Stimulated activated naive B cell treated with anti-CD40 and anti-IgM and Interleukin-4, amounts not matched to agents 10 μg/mL and 1 μg/mL and 100 μg/mL, for 72 hours (primary cell): ENCODE data around the gene UCK2.

Experiments used
- ATAC-seq, 2 donors: fragments of 150-1000 bp; cut with Tn5 transposase; replicated peaks; 2 replicates each; pipeline ENCODE4 v1.10.0; 2021; ENCODE audit warnings: moderate library complexity in 1 of 2
- DNase-seq: peaks from one replicate; pipeline ENCODE4 v3.0.0; 2021
- H3K27ac Mint-ChIP-seq: one replicate; pipeline ENCODE4 v1.8.0; 2022; ENCODE audit warnings: mild to moderate bottlenecking, mixed read lengths
- H3K27me3 Mint-ChIP-seq, 2 donors: one replicate each; pipeline ENCODE4 v1.8.0; 2022; ENCODE audit warnings: mixed read lengths in 2 of 2
- H3K36me3 Mint-ChIP-seq, 2 donors: one replicate each; pipeline ENCODE4 v1.8.0; 2022; ENCODE audit warnings: mixed read lengths in 2 of 2, mild to moderate bottlenecking in 1 of 2
- H3K4me1 Mint-ChIP-seq, 2 donors: one replicate each; pipeline ENCODE4 v1.8.0; 2022; ENCODE audit warnings: mixed read lengths in 2 of 2, mild to moderate bottlenecking in 1 of 2
- H3K4me3 Mint-ChIP-seq, 2 donors: one replicate each; pipeline ENCODE4 v1.8.0; 2022; ENCODE audit warnings: mild to moderate bottlenecking in 2 of 2, mixed read lengths in 2 of 2, moderate library complexity in 1 of 2
- H3K9me3 Mint-ChIP-seq, 2 donors: one replicate each; pipeline ENCODE4 v1.8.0; 2022; ENCODE audit warnings: mixed read lengths in 2 of 2, mild to moderate bottlenecking in 1 of 2

The UCK2 gene

DNA sequence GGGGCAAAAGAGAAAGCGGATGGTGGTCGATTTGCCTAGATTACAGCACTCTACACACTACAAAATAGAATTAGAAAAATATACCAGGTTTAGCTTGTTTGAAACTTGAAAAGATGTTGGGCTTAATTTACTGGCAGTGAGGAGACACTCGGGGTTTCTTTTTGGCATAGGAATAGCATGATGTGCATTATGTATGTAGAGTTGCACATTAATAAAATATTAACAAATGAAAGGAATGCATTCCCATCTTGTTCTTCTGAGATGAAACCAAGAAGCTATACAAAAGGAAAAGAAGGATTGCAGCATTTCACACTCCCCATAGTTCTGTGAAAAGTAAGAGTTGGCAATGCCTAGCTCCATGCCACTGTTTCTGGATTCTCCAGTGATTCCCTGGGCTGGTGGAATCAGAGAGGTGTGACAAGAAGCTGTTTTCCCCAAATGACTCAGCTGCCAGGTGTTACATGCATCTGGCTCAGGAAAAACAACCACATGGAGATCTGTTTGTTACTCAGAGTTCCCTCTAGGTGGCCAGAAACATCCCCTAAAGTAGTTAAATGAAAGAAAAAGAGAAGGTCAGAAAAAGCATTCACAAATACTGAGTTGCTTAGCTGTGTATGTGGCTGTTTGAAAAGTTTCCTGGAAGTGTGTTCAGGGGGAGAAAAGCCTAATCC lies 115.6 kb downstream of the UCK2 start:
- H3K4me3 Mint-ChIP-seq = no peak overlapping the region

GRCh38 chr1:165945911-165946310 lies 118.5 kb downstream of the UCK2 start:
- Mint-ChIP-seq H3K27me3 (peaks cover 26 to 32% of the 10 kb centered on the region in 2 donors), H3K27ac (no peak overlapping the region), H3K9me3 (no peaks in the 10 kb centered on the region), H3K36me3 (no peaks in the 10 kb centered on the region), H3K4me3 (no peak overlapping the region), H3K4me1 (no peaks in the 10 kb centered on the region)
- no peak for DNase-seq
- no peak for ATAC-seq

More for the DNA sequence above, 115.6 kb downstream of the UCK2 start:
- no peak overlapping the region for H3K27ac Mint-ChIP-seq
- no peaks in the 10 kb centered on the region for H3K9me3 Mint-ChIP-seq
- no peaks in the 10 kb centered on the region for H3K4me1 Mint-ChIP-seq
- H3K27me3 Mint-ChIP-seq = peaks cover 24 to 29% of the 10 kb centered on the region in 2 donors
- ATAC-seq (peak in 1 of 2 donors; percentile 25), DNase-seq (no peak)
- no peaks in the 10 kb centered on the region for H3K36me3 Mint-ChIP-seq

GRCh38 chr1:165947797-165948455 lies 120.5 kb downstream of the UCK2 start:
- Mint-ChIP-seq H3K27me3 (peaks cover 17 to 21% of the 10 kb centered on the region in 2 donors), H3K4me1 (no peaks in the 10 kb centered on the region), H3K27ac (no peak overlapping the region), H3K36me3 (no peaks in the 10 kb centered on the region), H3K9me3 (no peaks in the 10 kb centered on the region), H3K4me3 (no peak overlapping the region)
- DNase-seq = no peak
- ATAC-seq = no peak

- no peak for DNase-seq
- no peaks in the 10 kb centered on the region for H3K4me1 Mint-ChIP-seq
- ATAC-seq = no peak
- no peaks in the 10 kb centered on the region for H3K9me3 Mint-ChIP-seq
- H3K4me3 Mint-ChIP-seq = no peak overlapping the region
- no peak overlapping the region for H3K27ac Mint-ChIP-seq
- H3K27me3 Mint-ChIP-seq = peaks cover 15 to 25% of the 10 kb centered on the region in 2 donors
- no peaks in the 10 kb centered on the region for H3K36me3 Mint-ChIP-seq
Measured at GRCh38 chr1:165949335-165950130, 122.1 kb downstream of the UCK2 start.

GRCh38 chr1:165954940-165955339 lies 127.5 kb downstream of the UCK2 start:
- H3K27ac Mint-ChIP-seq = no peak overlapping the region
- DNase-seq (no peak), ATAC-seq (no peak)
- H3K27me3 Mint-ChIP-seq = peaks cover 13 to 23% of the 10 kb centered on the region in 2 donors
- H3K4me1 Mint-ChIP-seq = no peaks in the 10 kb centered on the region
- no peaks in the 10 kb centered on the region for H3K9me3 Mint-ChIP-seq
- H3K36me3 Mint-ChIP-seq = no peaks in the 10 kb centered on the region
- no peak overlapping the region for H3K4me3 Mint-ChIP-seq

- no peaks in the 10 kb centered on the region for H3K36me3 Mint-ChIP-seq
- no peaks in the 10 kb centered on the region for H3K4me1 Mint-ChIP-seq
- H3K27ac Mint-ChIP-seq = no peak overlapping the region
- ATAC-seq (no peak), DNase-seq (no peak)
- peaks cover 8 to 23% of the 10 kb centered on the region in 2 donors for H3K27me3 Mint-ChIP-seq
- H3K4me3 Mint-ChIP-seq = no peak overlapping the region
- no peaks in the 10 kb centered on the region for H3K9me3 Mint-ChIP-seq
Measured at GRCh38 chr1:165958306-165958705, 130.9 kb downstream of the UCK2 start.

- Mint-ChIP-seq H3K27me3 (peaks cover 8 to 18% of the 10 kb centered on the region in 2 donors), H3K4me3 (no peak overlapping the region), H3K9me3 (no peaks in the 10 kb centered on the region), H3K4me1 (no peaks in the 10 kb centered on the region), H3K27ac (no peak overlapping the region), H3K36me3 (no peaks in the 10 kb centered on the region)
- no peak for DNase-seq
- no peak for ATAC-seq
Measured at GRCh38 chr1:165960136-165960535, 132.7 kb downstream of the UCK2 start.

DNA sequence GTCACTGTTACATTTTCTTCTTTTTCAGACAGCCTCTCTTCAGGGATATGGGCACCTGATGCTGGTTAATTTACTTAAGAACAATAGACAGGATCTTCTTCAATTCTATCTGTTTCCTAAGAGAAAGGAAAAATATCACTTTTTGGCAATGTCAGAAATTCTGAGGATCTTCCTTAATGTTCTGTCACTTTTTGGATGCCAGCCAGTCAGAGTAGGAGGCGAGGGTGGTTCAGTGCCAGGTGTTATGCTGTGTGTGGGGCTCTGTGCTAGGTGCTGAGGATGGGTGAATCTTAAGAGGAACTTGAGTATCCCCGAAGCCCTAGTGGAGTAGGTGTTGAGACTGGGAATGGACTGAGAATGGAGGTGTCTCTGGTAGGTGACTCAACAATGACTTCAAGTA lies 133.5 kb downstream of the UCK2 start:
- Mint-ChIP-seq H3K9me3 (no peaks in the 10 kb centered on the region), H3K36me3 (no peaks in the 10 kb centered on the region), H3K27ac (no peak overlapping the region), H3K27me3 (peaks cover 8 to 11% of the 10 kb centered on the region in 2 donors), H3K4me3 (no peak overlapping the region), H3K4me1 (no peaks in the 10 kb centered on the region)
- ATAC-seq (no peak), DNase-seq (no peak)
